Rectal smooth muscle tissue (tissue), 1 donor: ENCODE results near the gene LAMA3.

Experiments used
- H3K27ac ChIP-seq: one replicate; pipeline ENCODE4 v1.7.0; 2013; ENCODE audit warnings: low read depth, low read length, inconsistent platforms
- H3K27me3 ChIP-seq: one replicate; pipeline ENCODE4 v1.7.0; 2013; ENCODE audit warnings: low read length; ENCODE audit not compliant: control insufficient read depth, insufficient read depth
- H3K36me3 ChIP-seq: one replicate; pipeline ENCODE4 v1.7.0; 2013; ENCODE audit warnings: low read length; ENCODE audit not compliant: control insufficient read depth, insufficient read depth
- H3K4me1 ChIP-seq: one replicate; pipeline ENCODE4 v1.7.0; 2013; ENCODE audit warnings: low read length; ENCODE audit not compliant: control insufficient read depth, insufficient read depth
- H3K4me3 ChIP-seq: one replicate; pipeline ENCODE4 v1.7.0; 2013; ENCODE audit warnings: low read length
- H3K9ac ChIP-seq: one replicate; pipeline ENCODE4 v1.7.0; 2013; ENCODE audit warnings: low read length

LAMA3 gene

GRCh38 chr18:23689031-23689615 lies at the start of gene LAMA3:
TSS of gene LAMA3 (plus strand) at chr18:23689453. CDS start at chr18:23689684, 231 bp downstream.
- H3K4me3 ChIP-seq, result peak within 1 kb of the TSS; percentile 63
- no peaks in the 10 kb centered on the region for H3K36me3 ChIP-seq
- no peak within 1 kb of the TSS for H3K27ac ChIP-seq
- peaks cover 4% of the 10 kb centered on the region for H3K27me3 ChIP-seq
- H3K4me1 ChIP-seq, result no peaks in the 10 kb centered on the region
- no peak within 1 kb of the TSS for H3K9ac ChIP-seq

- no peaks in the 10 kb centered on the region for H3K36me3 ChIP-seq
- no peak overlapping the region for H3K27ac ChIP-seq
- H3K9ac ChIP-seq, result no peak overlapping the region
- H3K4me3 ChIP-seq, result no peak overlapping the region
- no peaks in the 10 kb centered on the region for H3K4me1 ChIP-seq
- H3K27me3 ChIP-seq, result no peaks in the 10 kb centered on the region
Measured at GRCh38 chr18:23640052-23640451, 49.2 kb upstream of the LAMA3 start.

- H3K9ac ChIP-seq, result no peak overlapping the region
- H3K36me3 ChIP-seq, result no peaks in the 10 kb centered on the region
Measured at GRCh38 chr18:23641143-23641720, 48.0 kb upstream of the LAMA3 start.

GRCh38 chr18:23641937-23642666 lies 47.2 kb upstream of the LAMA3 start:
- no peak overlapping the region for H3K9ac ChIP-seq
- H3K36me3 ChIP-seq, result no peaks in the 10 kb centered on the region
- H3K4me1 ChIP-seq, result no peaks in the 10 kb centered on the region
- H3K27me3 ChIP-seq, result no peaks in the 10 kb centered on the region
- H3K4me3 ChIP-seq, result no peak overlapping the region
- no peak overlapping the region for H3K27ac ChIP-seq

More at GRCh38 chr18:23641143-23641720, 48.0 kb upstream of the LAMA3 start:
- no peaks in the 10 kb centered on the region for H3K27me3 ChIP-seq
- H3K4me3 ChIP-seq, result no peak overlapping the region
- H3K27ac ChIP-seq, result no peak overlapping the region
- no peaks in the 10 kb centered on the region for H3K4me1 ChIP-seq

GRCh38 chr18:23643815-23644490 lies 45.3 kb upstream of the LAMA3 start:
- no peak overlapping the region for H3K4me3 ChIP-seq
- no peak overlapping the region for H3K9ac ChIP-seq
- no peak overlapping the region for H3K27ac ChIP-seq
- H3K27me3 ChIP-seq, result no peaks in the 10 kb centered on the region
- H3K4me1 ChIP-seq, result no peaks in the 10 kb centered on the region
- H3K36me3 ChIP-seq, result no peaks in the 10 kb centered on the region

GRCh38 chr18:23645568-23646175 lies 43.6 kb upstream of the LAMA3 start:
- Histone ChIP-seq H3K27ac (no peak overlapping the region), H3K4me1 (no peaks in the 10 kb centered on the region), H3K27me3 (no peaks in the 10 kb centered on the region), H3K4me3 (no peak overlapping the region), H3K9ac (no peak overlapping the region), H3K36me3 (no peaks in the 10 kb centered on the region)

- H3K9ac ChIP-seq, result no peak overlapping the region
- H3K4me3 ChIP-seq, result no peak overlapping the region
- H3K36me3 ChIP-seq, result no peaks in the 10 kb centered on the region
- H3K27ac ChIP-seq, result no peak overlapping the region
- no peaks in the 10 kb centered on the region for H3K4me1 ChIP-seq
- H3K27me3 ChIP-seq, result no peaks in the 10 kb centered on the region
Measured at GRCh38 chr18:23646282-23646681, 43.0 kb upstream of the LAMA3 start.

- no peak overlapping the region for H3K9ac ChIP-seq
- no peaks in the 10 kb centered on the region for H3K4me1 ChIP-seq
- H3K4me3 ChIP-seq, result no peak overlapping the region
- H3K27me3 ChIP-seq, result no peaks in the 10 kb centered on the region
- H3K27ac ChIP-seq, result no peak overlapping the region
- no peaks in the 10 kb centered on the region for H3K36me3 ChIP-seq
Measured at GRCh38 chr18:23648456-23648855, 40.8 kb upstream of the LAMA3 start.

- Histone ChIP-seq H3K27ac (no peak overlapping the region), H3K36me3 (no peaks in the 10 kb centered on the region), H3K4me1 (no peaks in the 10 kb centered on the region), H3K4me3 (no peak overlapping the region), H3K9ac (no peak overlapping the region), H3K27me3 (no peaks in the 10 kb centered on the region)
Measured at GRCh38 chr18:23648940-23649607, 40.2 kb upstream of the LAMA3 start.

- Histone ChIP-seq H3K9ac (no peak overlapping the region), H3K27me3 (no peaks in the 10 kb centered on the region), H3K36me3 (no peaks in the 10 kb centered on the region), H3K4me1 (no peaks in the 10 kb centered on the region), H3K27ac (no peak overlapping the region), H3K4me3 (no peak overlapping the region)
Measured at GRCh38 chr18:23650968-23651927, 38.0 kb upstream of the LAMA3 start.

GRCh38 chr18:23652232-23652631 lies 37.0 kb upstream of the LAMA3 start:
- Histone ChIP-seq H3K27ac (no peak overlapping the region), H3K4me1 (no peaks in the 10 kb centered on the region), H3K9ac (no peak overlapping the region), H3K27me3 (no peaks in the 10 kb centered on the region), H3K4me3 (no peak overlapping the region), H3K36me3 (no peaks in the 10 kb centered on the region)
